IMR-90 (cell line): ENCODE results near the gene SUSD1. TPM values are rescaled to one million over a fixed set of nuclear protein-coding genes. Genes with fewer than 3 reads are reported as not detected.

ENCODE experiments used
- ATAC-seq: fragments of 200-7000 bp; cut with Tn5 transposase; 2 replicates; pipeline ENCODE4 v1.9.1; 2020; ENCODE audit warnings: low read depth, mild to moderate bottlenecking, moderate library complexity
- BruUV-seq: library from RNA; stranded (reverse); fragments of 400-500 nt; replicated peaks from 2 replicates; lab custom pipeline; 2021; lab: Mats Ljungman, UMichigan
- CTCF ChIA-PET: fragments of 300-600 bp; formaldehyde crosslinking; extraction: SDS; loops from one replicate; lab custom pipeline; 2021; ENCODE audit warnings: antibody characterized with exemption; lab: Yijun Ruan, JAX
- POLR2A ChIA-PET: fragments of 300-600 bp; sonication (Branson Sonifier 250); formaldehyde crosslinking; loops from one replicate; lab custom pipeline; 2022; ENCODE audit warnings: antibody characterized with exemption; ENCODE audit not compliant: unreplicated experiment; lab: Charles Lee
- DNase-seq: peaks from one replicate; pipeline ENCODE4 v3.0.0; 2013
- H2AFZ ChIP-seq: replicated peaks from 2 replicates; pipeline ENCODE3; 2013; ENCODE audit warnings: low read length, mild to moderate bottlenecking; ENCODE audit not compliant: poor library complexity
- H2AK5ac ChIP-seq: 2 replicates; pipeline ENCODE4 v1.6.1; 2013; ENCODE audit warnings: low read depth, low read length, inconsistent platforms
- H2AK9ac ChIP-seq: replicated peaks from 2 replicates; pipeline ENCODE3; 2013; ENCODE audit warnings: mild to moderate bottlenecking, low read depth, low read length, moderate library complexity; ENCODE audit not compliant: poor library complexity
- H2BK120ac ChIP-seq: 2 replicates; pipeline ENCODE4 v1.6.1; 2013; ENCODE audit warnings: low read depth, low read length, inconsistent platforms
- H2BK15ac ChIP-seq: 3 replicates; pipeline ENCODE4 v1.6.1; 2013; ENCODE audit warnings: low read depth, low read length, inconsistent platforms
- H2BK20ac ChIP-seq: 2 replicates; pipeline ENCODE4 v1.6.1; 2013; ENCODE audit warnings: low read depth, mild to moderate bottlenecking, inconsistent platforms, low read length, moderate library complexity
- H2BK5ac ChIP-seq: 2 replicates; pipeline ENCODE4 v1.6.1; 2013; ENCODE audit warnings: mild to moderate bottlenecking, low read depth, low read length, inconsistent platforms; ENCODE audit not compliant: poor library complexity, severe bottlenecking
- H3K14ac ChIP-seq: replicated peaks from 2 replicates; pipeline ENCODE4 v1.6.1; 2013; ENCODE audit warnings: low read depth, low read length, inconsistent platforms
- H3K18ac ChIP-seq: 2 replicates; pipeline ENCODE4 v1.6.1; 2013; ENCODE audit warnings: low read depth, low read length, control low read depth
- H3K23ac ChIP-seq: 2 replicates; pipeline ENCODE4 v1.6.1; 2013; ENCODE audit warnings: low read depth, low read length, inconsistent platforms
- H3K27ac ChIP-seq: 2 replicates; pipeline ENCODE4 v1.5.1; 2013; ENCODE audit warnings: mild to moderate bottlenecking, control low read depth, low read length; ENCODE audit not compliant: insufficient read depth
- H3K27me3 ChIP-seq: 2 replicates; pipeline ENCODE4 v1.6.1; 2013; ENCODE audit warnings: low read length; ENCODE audit not compliant: control insufficient read depth, insufficient read depth
- H3K36me3 ChIP-seq: 2 replicates; pipeline ENCODE4 v1.6.1; 2013; ENCODE audit warnings: low read length, mixed read lengths; ENCODE audit not compliant: control insufficient read depth, insufficient read depth
- H3K4ac ChIP-seq: 2 replicates; pipeline ENCODE4 v1.6.1; 2013; ENCODE audit warnings: low read depth, low read length, inconsistent platforms
- H3K4me1 ChIP-seq: 2 replicates; pipeline ENCODE4 v1.6.1; 2013; ENCODE audit warnings: low read length, mixed read lengths; ENCODE audit not compliant: control insufficient read depth, insufficient read depth
- H3K4me2 ChIP-seq: 2 replicates; pipeline ENCODE4 v1.6.1; 2013; ENCODE audit warnings: low read depth, mild to moderate bottlenecking, control low read depth, low read length, moderate library complexity
- H3K4me3 ChIP-seq: 2 replicates; pipeline ENCODE4 v1.5.1; 2013; ENCODE audit warnings: low read depth, mild to moderate bottlenecking, control low read depth, low read length, moderate library complexity; ENCODE audit not compliant: insufficient read depth
- H3K56ac ChIP-seq: 2 replicates; pipeline ENCODE4 v1.6.1; 2013; ENCODE audit warnings: low read length, inconsistent platforms; ENCODE audit not compliant: insufficient read depth; ENCODE audit errors: extremely low read depth
- H3K79me1 ChIP-seq, 2 experiments: 2 replicates each; pipeline ENCODE4 v1.6.1; 2013; ENCODE audit warnings: low read length in 2 of 2, inconsistent platforms in 1 of 2, low read depth in 1 of 2
- H3K9ac ChIP-seq: 2 replicates; pipeline ENCODE4 v1.6.1; 2013; ENCODE audit warnings: low read depth, low read length, control low read depth
- H3K9me1 ChIP-seq: 2 replicates; pipeline ENCODE4 v1.6.1; 2013; ENCODE audit warnings: low read length, inconsistent platforms; ENCODE audit not compliant: insufficient read depth
- H3K9me3 ChIP-seq: 2 replicates; pipeline ENCODE4 v1.6.1; 2013; ENCODE audit warnings: low read length; ENCODE audit not compliant: control insufficient read depth, insufficient read depth
- H4K20me1 ChIP-seq: 2 replicates; pipeline ENCODE4 v1.6.1; 2013; ENCODE audit warnings: low read length, inconsistent platforms; ENCODE audit not compliant: insufficient read depth
- H4K5ac ChIP-seq: 2 replicates; pipeline ENCODE4 v1.6.1; 2013; ENCODE audit warnings: mild to moderate bottlenecking, low read depth, low read length, control low read depth
- H4K8ac ChIP-seq, 2 experiments: 2 replicates each; pipeline ENCODE4 v1.6.1; 2013; ENCODE audit warnings: low read depth in 2 of 2, low read length in 2 of 2, control low read depth in 1 of 2, inconsistent platforms in 1 of 2
- H4K91ac ChIP-seq: 2 replicates; pipeline ENCODE4 v1.6.1; 2013; ENCODE audit warnings: low read depth, low read length, inconsistent platforms; ENCODE audit not compliant: insufficient read depth
- BHLHE40 ChIP-seq: fragments of 150-350 bp; IDR thresholded peaks from 2 replicates; pipeline ENCODE4 v1.6.1; 2016; ENCODE audit warnings: mild to moderate bottlenecking, low read depth, low read length
- MAFK ChIP-seq: IDR thresholded peaks from 2 replicates; pipeline ENCODE4 v1.6.1; 2012; ENCODE audit warnings: low read depth, low read length, improper control_type of control experiment
- NFE2L2 ChIP-seq: fragments of 150-350 bp; IDR thresholded peaks from 2 replicates; pipeline ENCODE4 v1.6.1; 2016; ENCODE audit warnings: low read depth, mild to moderate bottlenecking, low read length
- POLR2A ChIP-seq: IDR thresholded peaks from 2 replicates; pipeline ENCODE4 v1.6.1; 2012; ENCODE audit warnings: mild to moderate bottlenecking, low read depth, low read length
- WGBS, 2 experiments: methylation state at CpG; one replicate each; pipeline versions ENCODE4 v1.1.5 to v1.1.7; 2013; ENCODE audit warnings: missing lambda C conversion rate in 2 of 2; ENCODE audit not compliant: insufficient read length in 1 of 2; ENCODE audit errors: extremely low coverage in 2 of 2; 5-methylcytosine and 5-hydroxymethylcytosine counted together
- dilution Hi-C: fragments of 300-500 bp; cut with HindIII; formaldehyde crosslinking; loops from one replicate; pipeline ENCODE4 v1.14.3; 2018; ENCODE audit warnings: low sequenced_read_pairs; ENCODE audit not compliant: unreplicated experiment
- in situ Hi-C: fragments of 300-500 bp; cut with MboI; formaldehyde crosslinking; loops from 3 replicates; pipeline ENCODE4 v1.14.3; 2019; ENCODE audit warnings: low sequenced_read_pairs, inconsistent platforms, mixed read lengths
- intact Hi-C: fragments of 100-400 bp; cut with micrococcal nuclease; formaldehyde crosslinking; loops from 2 replicates; pipeline ENCODE4 v1.10.0; 2022
- polyA plus RNA-seq, 3 experiments: library from polyadenylated mRNA; depleted of rRNA; stranded (reverse); fragments of >200 nt; gene quantifications; 2 replicates each; pipeline ENCODE4 v1.2.3, GENCODE V29; 2012; ENCODE audit warnings: low replicate concordance in 1 of 3
- total RNA-seq: library from RNA; depleted of rRNA; stranded (reverse); fragments of >200 nt; gene quantifications from 2 replicates; pipeline ENCODE4 v1.2.3, GENCODE V29; 2012

The SUSD1 gene
- total and polyA plus RNA-seq, 2 of the 4 experiments (the other 2 are of a cell fraction) = 4.0 to 4.7 TPM

- Histone ChIP-seq H3K36me3 (no peaks in the 10 kb centered on the region), H4K5ac (no peak overlapping the region), H3K27ac (no peak overlapping the region), H3K14ac (no peak overlapping the region), H4K20me1 (no peaks in the 10 kb centered on the region), H2AK9ac (no peak overlapping the region), H2BK15ac (peak overlapping the region; percentile 13; the same call in 2 of the 3 replicates), H2BK20ac (peak overlapping the region; percentile 29; the same call in 1 of the 2 replicates), H3K4ac (0 out of 2 replicates have a peak overlapping the region, but pooled peaks have one; percentile 13), H2BK5ac (no peak overlapping the region), H3K9me1 (peaks cover 9% of the 10 kb centered on the region), H3K9ac (no peak overlapping the region), H3K27me3 (no peaks in the 10 kb centered on the region), H3K4me2 (no peak overlapping the region), H2AFZ (no peak overlapping the region), H2BK120ac (0 out of 2 replicates have a peak overlapping the region, but pooled peaks have one; percentile 17), H3K18ac (no peak overlapping the region), H3K9me3 (no peaks in the 10 kb centered on the region), H3K56ac (no peak overlapping the region), H4K8ac (no peak overlapping the region), H4K91ac (0 out of 2 replicates have a peak overlapping the region, but pooled peaks have one; percentile 7), H3K4me1 (peaks cover 12% of the 10 kb centered on the region), H3K23ac (no peak overlapping the region), H2AK5ac (no peak overlapping the region), H3K4me3 (no peak overlapping the region), H3K79me1 (peaks cover 4 to 12% of the 10 kb centered on the region in 2 experiments; a peak in 2 of 4 replicates)
- ATAC-seq = no peak
- ChIA-PET CTCF (interaction anchor here (0.6 kb wide), 1 partner anchor 49 kb away, joined by 3 read pairs; no protein-coding TSS in a partner anchor), POLR2A (interaction anchor here (0.6 kb wide), 1 partner anchor 145 kb away, joined by 3 read pairs; no protein-coding TSS in a partner anchor)
- in situ Hi-C loops = no loop called here
- no peak for DNase-seq
- dilution Hi-C loops = no loop called here
- TF ChIP-seq BHLHE40 = no peak
- no peak for TF ChIP-seq NFE2L2
- TF ChIP-seq POLR2A = no peak
- TF ChIP-seq MAFK = no peak
- no CpG with 5 or more reads among the region's 3 CpGs for WGBS, 2 experiments
- intact Hi-C loops = no loop called here
- BruUV-seq = no TSS peak
Observed at GRCh38 chr9:112025850-112026249, 149.2 kb downstream of the SUSD1 start.
